ENCODE data around the gene DST. TPM values are rescaled to one million over a fixed set of nuclear protein-coding genes. Genes with fewer than 3 reads are reported as not detected.

DST gene
- polyA plus RNA-seq, 1 experiment: 80.6 TPM

DNA sequence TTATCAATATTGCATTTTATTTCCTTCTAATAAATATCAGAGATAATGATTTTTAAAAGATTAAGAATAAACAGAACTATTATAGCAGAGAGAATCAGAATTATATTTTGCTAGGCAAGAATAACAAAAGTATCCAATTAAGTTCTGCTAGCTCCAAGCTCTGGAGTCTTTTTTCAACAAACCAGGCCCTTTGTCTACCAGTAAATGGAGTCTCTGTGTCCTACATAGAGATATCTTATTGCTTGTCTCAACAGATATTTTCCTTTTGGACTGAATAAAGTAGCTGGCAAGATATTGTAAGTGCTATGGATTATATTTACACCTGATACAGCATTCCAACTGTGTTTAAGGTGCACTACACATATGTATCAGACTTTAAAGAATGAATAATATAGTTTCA, 107.1 kb downstream of the DST start:
- TF ChIP-seq, protein P1, sequence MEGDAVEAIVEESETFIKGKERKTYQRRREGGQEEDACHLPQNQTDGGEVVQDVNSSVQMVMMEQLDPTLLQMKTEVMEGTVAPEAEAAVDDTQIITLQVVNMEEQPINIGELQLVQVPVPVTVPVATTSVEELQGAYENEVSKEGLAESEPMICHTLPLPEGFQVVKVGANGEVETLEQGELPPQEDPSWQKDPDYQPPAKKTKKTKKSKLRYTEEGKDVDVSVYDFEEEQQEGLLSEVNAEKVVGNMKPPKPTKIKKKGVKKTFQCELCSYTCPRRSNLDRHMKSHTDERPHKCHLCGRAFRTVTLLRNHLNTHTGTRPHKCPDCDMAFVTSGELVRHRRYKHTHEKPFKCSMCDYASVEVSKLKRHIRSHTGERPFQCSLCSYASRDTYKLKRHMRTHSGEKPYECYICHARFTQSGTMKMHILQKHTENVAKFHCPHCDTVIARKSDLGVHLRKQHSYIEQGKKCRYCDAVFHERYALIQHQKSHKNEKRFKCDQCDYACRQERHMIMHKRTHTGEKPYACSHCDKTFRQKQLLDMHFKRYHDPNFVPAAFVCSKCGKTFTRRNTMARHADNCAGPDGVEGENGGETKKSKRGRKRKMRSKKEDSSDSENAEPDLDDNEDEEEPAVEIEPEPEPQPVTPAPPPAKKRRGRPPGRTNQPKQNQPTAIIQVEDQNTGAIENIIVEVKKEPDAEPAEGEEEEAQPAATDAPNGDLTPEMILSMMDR (IDR thresholded peaks at IDR 0.05; ENCODE audit: insufficient read depth, low read depth, low read length): no peak
- no peak for DNase-seq (ENCODE audit: low read depth)
- H3K36me3 ChIP-seq (ENCODE audit: control insufficient read depth, insufficient read depth, low read length): peaks cover 3% of the 10 kb centered on the region
- ChIA-PET CTCF (interaction anchor here (0.6 kb wide), 1 partner anchor 55 kb away, joined by 3 read pairs; no protein-coding TSS in a partner anchor), POLR2A (no interaction called here)
- no peaks in the 10 kb centered on the region for H3K27me3 ChIP-seq (ENCODE audit: control insufficient read depth, insufficient read depth, low read length)
- H3K4me3 ChIP-seq (ENCODE audit: low read depth, low read length): no peak overlapping the region

DNA sequence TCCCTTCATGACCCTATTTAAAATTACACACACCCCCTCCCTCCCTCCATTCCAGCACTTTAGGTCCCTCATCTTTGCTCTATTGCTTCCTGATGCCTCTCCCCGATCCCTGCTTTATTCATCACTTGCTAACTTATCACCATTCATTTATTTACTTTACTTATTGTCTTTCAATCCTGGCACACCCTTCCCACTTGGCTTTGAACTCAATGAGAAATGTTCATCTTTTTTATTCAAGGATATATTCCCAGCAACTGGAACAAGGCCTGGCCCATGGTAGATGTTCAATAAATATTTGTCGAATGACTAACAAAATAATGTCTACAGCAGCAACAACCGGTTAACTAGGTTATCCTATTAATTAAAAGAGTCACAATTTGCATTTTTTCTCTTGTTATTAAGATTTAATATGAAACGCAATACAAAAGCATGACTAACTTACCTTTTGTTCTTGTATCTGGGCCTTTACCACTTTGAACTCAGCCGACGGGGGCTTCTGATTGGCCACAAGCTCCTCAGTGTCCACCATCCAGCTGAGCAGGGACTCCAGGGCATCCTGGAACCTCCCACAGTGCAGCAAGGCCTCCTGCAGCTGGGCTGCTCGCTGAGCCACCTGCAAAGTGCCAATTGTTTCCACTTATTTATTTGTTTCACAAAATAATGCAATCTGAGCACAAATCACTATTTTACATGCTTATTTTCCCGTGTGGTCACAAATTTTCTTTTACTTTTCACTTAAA, 107.8 kb downstream of the DST start:
- H3K36me3 ChIP-seq (ENCODE audit: control insufficient read depth, insufficient read depth, low read length): peaks cover 3% of the 10 kb centered on the region
- H3K27me3 ChIP-seq (ENCODE audit: control insufficient read depth, insufficient read depth, low read length): no peaks in the 10 kb centered on the region
- ChIA-PET POLR2A (no interaction called here), CTCF (interaction anchor here (0.6 kb wide), 1 partner anchor 56 kb away, joined by 3 read pairs; no protein-coding TSS in a partner anchor)
- H3K4me3 ChIP-seq (ENCODE audit: low read depth, low read length): no peak overlapping the region
- no peak for DNase-seq (ENCODE audit: low read depth)
- TF ChIP-seq, protein P1 (IDR thresholded peaks at IDR 0.05; ENCODE audit: insufficient read depth, low read depth, low read length): no peak

DNA sequence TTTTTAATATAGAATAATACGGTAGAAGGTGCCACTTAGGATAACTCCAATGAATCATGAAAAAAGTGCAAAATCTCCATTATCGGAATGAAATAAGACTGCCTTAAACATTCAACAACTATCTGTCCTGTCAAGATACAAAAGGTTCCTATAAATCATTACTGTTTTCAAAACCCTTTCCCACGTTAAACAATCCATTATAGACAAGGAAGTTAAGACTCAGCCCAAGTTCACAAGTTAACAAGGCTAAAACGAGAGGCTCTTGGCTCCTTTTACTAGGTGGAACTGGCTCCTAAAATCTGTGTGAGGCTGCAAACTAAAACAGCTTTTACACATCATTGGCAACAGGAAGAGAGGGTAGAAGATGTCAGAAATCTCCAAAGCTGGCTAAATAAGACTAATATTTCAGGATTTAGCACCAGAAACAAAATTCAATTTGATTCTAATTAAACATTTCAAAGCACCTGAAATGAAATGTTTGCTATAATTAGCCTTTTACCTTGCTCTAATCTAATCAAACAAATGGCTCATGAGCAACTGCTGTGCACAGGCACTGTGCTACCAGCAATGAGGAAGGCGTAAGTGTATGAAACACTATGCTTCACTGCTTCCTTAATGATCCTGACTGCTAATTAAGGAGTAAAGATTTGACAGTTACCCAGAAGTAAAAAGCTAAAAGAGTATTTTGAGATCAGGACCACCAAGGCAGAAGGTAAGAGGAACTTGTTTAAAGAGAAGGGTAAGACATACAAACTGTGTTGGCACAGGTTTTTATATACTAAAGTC, 109.7 kb downstream of the DST start:
- ChIA-PET CTCF (interaction anchor here (0.6 to 1.4 kb wide), 2 partner anchors 9 to 167 kb away, joined by 3 to 5 read pairs; no protein-coding TSS in a partner anchor), POLR2A (interaction anchor here (0.6 kb wide), 1 partner anchor 9 kb away, joined by 5 read pairs; no protein-coding TSS in a partner anchor)
- Histone ChIP-seq H3K36me3 (ENCODE audit: control insufficient read depth, insufficient read depth, low read length) (peaks cover 3% of the 10 kb centered on the region), H3K27me3 (ENCODE audit: control insufficient read depth, insufficient read depth, low read length) (no peaks in the 10 kb centered on the region), H3K4me3 (ENCODE audit: low read depth, low read length) (no peak overlapping the region)
- TF ChIP-seq, protein P1 (IDR thresholded peaks at IDR 0.05; ENCODE audit: insufficient read depth, low read depth, low read length): no peak
- DNase-seq (ENCODE audit: low read depth): no peak

DNA sequence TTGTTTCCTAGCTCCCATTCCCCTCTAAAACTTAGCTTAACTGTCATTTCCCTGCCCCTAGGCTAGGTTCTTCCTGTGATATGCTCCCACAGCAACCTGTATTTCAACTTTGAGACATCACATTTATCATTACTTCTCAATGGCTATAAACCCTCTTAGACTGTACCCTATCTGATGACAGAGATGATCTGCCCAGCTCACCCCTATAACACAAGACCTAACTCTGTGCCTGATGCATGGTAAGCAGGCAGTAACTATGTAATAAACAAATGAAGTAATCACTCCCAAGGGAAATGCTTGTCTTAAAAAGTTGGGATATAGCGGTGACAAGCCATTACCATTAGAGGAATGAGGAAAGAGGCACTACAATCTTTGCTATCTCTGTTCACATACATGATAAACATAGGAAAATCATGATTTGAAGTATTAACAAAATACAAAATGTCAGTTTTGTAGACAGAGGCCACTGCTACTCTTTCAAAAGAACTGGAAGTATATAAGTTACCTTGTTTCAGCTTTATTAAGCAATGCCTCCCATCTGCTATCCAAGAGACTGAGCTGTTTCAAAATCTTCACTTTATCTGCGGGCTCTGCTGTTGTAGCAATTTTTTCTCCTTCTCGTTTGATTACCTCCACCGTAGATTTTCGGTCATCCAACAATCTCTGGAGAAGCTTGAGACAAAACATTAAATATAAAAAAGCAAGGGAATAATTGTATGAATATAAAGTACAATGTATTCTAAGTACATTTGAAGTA, 110.7 kb downstream of the DST start:
- H3K36me3 ChIP-seq (ENCODE audit: control insufficient read depth, insufficient read depth, low read length): peaks cover 3% of the 10 kb centered on the region
- TF ChIP-seq, protein P1 (IDR thresholded peaks at IDR 0.05; ENCODE audit: insufficient read depth, low read depth, low read length): no peak
- no peak overlapping the region for H3K4me3 ChIP-seq (ENCODE audit: low read depth, low read length)
- H3K27me3 ChIP-seq (ENCODE audit: control insufficient read depth, insufficient read depth, low read length): no peaks in the 10 kb centered on the region
- ChIA-PET POLR2A (interaction anchor here (0.6 kb wide), 2 partner anchors 10 to 533 kb away, joined by 3 to 5 read pairs; no protein-coding TSS in a partner anchor), CTCF (interaction anchor here (0.8 to 2.7 kb wide), 4 partner anchors 8 to 39 kb away, joined by 3 to 7 read pairs (median 5); no protein-coding TSS in a partner anchor)
- no peak for DNase-seq (ENCODE audit: low read depth)
